Muscle of leg (tissue), 11 donors: ENCODE measurements around the gene ADARB2. TPM values are rescaled to one million over a fixed set of nuclear protein-coding genes. Genes with fewer than 3 reads are reported as not detected.

Experiments
- DNase-seq: peaks from one replicate; pipeline ENCODE4 v3.0.0; 2013
- H3K27ac ChIP-seq: one replicate; pipeline ENCODE4 v1.5.1; 2013; ENCODE audit warnings: mild to moderate bottlenecking, low read length, control low read depth
- H3K27me3 ChIP-seq: one replicate; pipeline ENCODE4 v1.6.1; 2013; ENCODE audit warnings: low read length; ENCODE audit not compliant: control insufficient read depth, insufficient read depth
- H3K36me3 ChIP-seq: one replicate; pipeline ENCODE4 v1.6.1; 2013; ENCODE audit warnings: low read length; ENCODE audit not compliant: control insufficient read depth, insufficient read depth
- H3K4me1 ChIP-seq: one replicate; pipeline ENCODE4 v1.6.1; 2013; ENCODE audit warnings: low read length; ENCODE audit not compliant: control insufficient read depth, insufficient read depth
- H3K4me3 ChIP-seq: one replicate; pipeline ENCODE4 v1.5.1; 2013; ENCODE audit warnings: low read length, control low read depth
- H3K9me3 ChIP-seq: replicated peaks from 2 replicates; pipeline ENCODE4 v1.6.1; 2013; ENCODE audit warnings: low read depth, low read length; ENCODE audit not compliant: control insufficient read depth
- WGBS: methylation state at CpG from one replicate; pipeline ENCODE4 v1.1.5; 2013; ENCODE audit warnings: missing lambda C conversion rate; ENCODE audit not compliant: insufficient coverage; 5-methylcytosine and 5-hydroxymethylcytosine counted together
- polyA plus RNA-seq, 8 donors: library from polyadenylated mRNA; unstranded; fragments of 120-200 nt; gene quantifications; one replicate each; pipeline versions ENCODE4 v1.2.1 to v1.2.3, GENCODE V29; 2013; ENCODE audit warnings: inconsistent platforms in 1 of 8, low replicate concordance in 1 of 8; ENCODE audit not compliant: insufficient read length in 8 of 8, insufficient read depth in 1 of 8
- total RNA-seq: library from RNA; stranded (reverse); fragments of 120-200 nt; gene quantifications from one replicate; pipeline ENCODE4 v1.2.4, GENCODE V29; 2013

ADARB2 gene
- total and polyA plus RNA-seq, 9 donors = 0.13 to 0.38 (median 0.23) TPM

GRCh38 chr10:1601406-1601805, 135.9 kb downstream of the ADARB2 start:
- H3K9me3 ChIP-seq = no peaks in the 10 kb centered on the region
- no peaks in the 10 kb centered on the region for H3K36me3 ChIP-seq
- no peaks in the 10 kb centered on the region for H3K4me1 ChIP-seq
- 53% methylated on average over 7 of the region's 10 CpGs for WGBS
- no peak overlapping the region for H3K4me3 ChIP-seq
- H3K27ac ChIP-seq = no peak overlapping the region
- peak; percentile 7 for DNase-seq
- H3K27me3 ChIP-seq = peaks cover 6% of the 10 kb centered on the region

DNA sequence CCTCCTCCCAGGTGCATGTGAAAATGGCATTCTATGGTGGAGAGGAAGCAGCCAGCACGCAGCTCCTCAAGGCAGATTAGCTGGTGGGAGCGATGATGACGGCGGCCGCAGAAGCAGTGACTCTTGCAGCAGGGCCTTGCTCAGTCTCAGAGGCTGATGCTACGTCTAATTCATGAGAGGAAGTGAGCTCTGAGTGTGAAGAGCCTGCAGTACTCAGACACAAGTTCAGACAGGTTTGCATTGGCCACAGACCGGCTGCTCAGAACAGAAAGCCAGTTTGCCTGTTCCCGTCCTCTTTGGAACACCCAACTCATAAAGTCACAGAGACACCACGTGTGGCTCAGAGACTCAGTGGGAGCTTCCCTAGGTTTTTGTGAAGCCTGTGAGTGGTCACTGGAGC, 136.5 kb downstream of the ADARB2 start:
- Histone ChIP-seq H3K4me1 (no peaks in the 10 kb centered on the region), H3K9me3 (no peaks in the 10 kb centered on the region), H3K36me3 (no peaks in the 10 kb centered on the region), H3K27ac (no peak overlapping the region), H3K4me3 (no peak overlapping the region), H3K27me3 (peaks cover 6% of the 10 kb centered on the region)
- WGBS = 66% methylated on average over 9 of the region's 9 CpGs
- no peak for DNase-seq

DNA sequence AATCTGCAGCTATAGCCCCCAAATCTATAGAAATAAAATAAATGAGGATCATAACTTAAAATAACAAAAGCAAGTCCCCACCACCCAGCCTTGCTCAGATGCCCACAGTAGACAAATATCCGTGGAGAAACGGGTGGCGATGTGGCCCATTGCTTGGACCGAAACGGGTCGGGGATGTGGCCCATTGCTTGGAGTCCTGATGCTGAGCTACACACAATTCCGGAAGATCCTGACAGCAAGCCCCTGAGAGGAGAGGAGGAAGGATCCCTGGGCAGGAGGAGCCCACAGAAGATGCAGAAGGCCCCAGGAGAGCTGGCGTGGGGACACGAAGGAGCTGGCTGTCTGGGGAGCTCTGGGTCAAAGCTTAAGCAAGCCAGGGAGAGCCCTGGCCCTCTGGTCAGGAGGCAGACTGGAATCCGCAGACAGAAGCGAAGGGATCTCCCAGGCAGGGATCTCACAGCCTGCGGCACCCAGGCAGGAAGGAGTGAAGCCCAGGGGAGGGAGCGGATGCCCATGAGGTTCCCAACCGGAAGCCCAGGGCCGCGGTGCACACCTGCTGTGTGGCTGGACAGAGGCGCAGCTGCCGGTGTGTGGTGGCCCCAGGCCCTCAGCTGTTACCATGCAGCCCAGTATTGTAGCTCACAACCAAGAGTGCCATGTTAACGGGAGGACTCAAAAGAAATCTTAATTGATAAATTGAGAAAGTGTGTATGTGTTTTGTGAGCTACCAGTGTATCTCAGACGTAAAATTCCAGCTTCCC, 138.8 kb downstream of the ADARB2 start:
- no peak for DNase-seq
- Histone ChIP-seq H3K4me3 (no peak overlapping the region), H3K36me3 (no peaks in the 10 kb centered on the region), H3K27me3 (peaks cover 3% of the 10 kb centered on the region), H3K9me3 (no peaks in the 10 kb centered on the region), H3K4me1 (no peaks in the 10 kb centered on the region), H3K27ac (no peak overlapping the region)
- 86% methylated on average over 17 of the region's 20 CpGs for WGBS

DNA sequence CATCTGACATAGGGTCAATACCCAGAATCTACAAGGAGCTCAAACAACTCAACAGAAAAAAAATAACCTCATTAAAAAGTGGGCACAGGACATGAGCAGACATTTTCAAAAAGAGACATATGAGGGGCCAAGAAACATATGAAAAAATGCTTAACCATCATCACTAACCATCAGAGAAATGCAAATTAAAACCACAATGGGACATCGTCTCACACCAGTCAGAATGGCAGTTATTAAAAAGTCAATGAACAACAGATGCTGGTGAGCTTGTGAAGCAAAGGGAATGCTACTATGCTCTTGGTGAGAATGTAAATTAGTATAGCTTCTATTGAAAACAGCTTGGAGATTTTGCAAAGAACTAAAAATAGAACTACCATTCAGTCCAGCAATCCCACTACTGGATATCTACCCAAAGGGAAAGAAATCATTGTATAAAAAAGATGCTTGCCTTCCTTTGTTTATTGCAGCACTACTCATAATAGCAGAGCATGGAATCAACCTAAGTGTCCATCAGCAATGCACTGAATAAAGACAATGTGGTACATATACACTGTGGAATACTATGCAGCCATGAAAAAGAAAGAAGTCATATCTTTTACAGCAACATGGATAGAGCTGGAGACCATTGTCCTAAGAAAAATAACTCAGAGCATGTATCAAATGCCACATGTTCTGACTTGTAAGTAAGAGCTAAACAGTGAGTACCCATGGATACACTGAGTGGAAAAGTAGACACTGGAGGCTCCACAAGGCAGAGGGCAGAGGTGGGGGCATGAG, 139.8 kb downstream of the ADARB2 start:
- Histone ChIP-seq H3K4me1 (no peaks in the 10 kb centered on the region), H3K27me3 (peaks cover 3% of the 10 kb centered on the region), H3K9me3 (no peaks in the 10 kb centered on the region), H3K4me3 (no peak overlapping the region), H3K36me3 (no peaks in the 10 kb centered on the region), H3K27ac (no peak overlapping the region)
- DNase-seq = no peak
- WGBS = no CpG with 5 or more reads among the region's 1 CpG

GRCh38 chr10:1596482-1597099, 140.7 kb downstream of the ADARB2 start:
- Histone ChIP-seq H3K27me3 (peaks cover 3% of the 10 kb centered on the region), H3K4me3 (no peak overlapping the region), H3K36me3 (no peaks in the 10 kb centered on the region), H3K4me1 (no peaks in the 10 kb centered on the region), H3K27ac (no peak overlapping the region), H3K9me3 (no peaks in the 10 kb centered on the region)
- 66% methylated on average over 11 of the region's 18 CpGs for WGBS
- no peak for DNase-seq

GRCh38 chr10:1595726-1596125, 141.6 kb downstream of the ADARB2 start:
- no peak overlapping the region for H3K27ac ChIP-seq
- H3K9me3 ChIP-seq = no peaks in the 10 kb centered on the region
- DNase-seq = no peak
- H3K27me3 ChIP-seq = peaks cover 5% of the 10 kb centered on the region
- H3K36me3 ChIP-seq = no peaks in the 10 kb centered on the region
- no peaks in the 10 kb centered on the region for H3K4me1 ChIP-seq
- no peak overlapping the region for H3K4me3 ChIP-seq
- WGBS = 40% methylated on average over 2 of the region's 5 CpGs

DNA sequence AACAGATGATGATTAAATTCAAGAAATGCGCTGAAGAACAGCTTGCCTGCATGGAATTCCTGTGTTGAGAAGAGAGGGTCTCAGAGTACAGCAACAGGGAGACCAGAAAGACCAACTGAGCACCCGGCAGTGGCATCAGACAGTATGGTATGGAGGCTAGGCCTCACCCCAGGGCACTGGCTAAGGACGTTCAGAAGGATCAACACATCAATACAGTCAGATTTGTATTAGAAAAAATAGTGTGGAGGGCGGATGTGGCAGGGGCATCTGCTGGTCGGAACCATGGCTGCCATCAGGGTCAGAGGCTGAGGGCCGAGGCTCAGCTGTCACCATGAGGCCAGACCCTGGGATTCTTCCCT, 142.1 kb downstream of the ADARB2 start:
- WGBS = 89% methylated on average over 3 of the region's 6 CpGs
- Histone ChIP-seq H3K9me3 (no peaks in the 10 kb centered on the region), H3K27ac (no peak overlapping the region), H3K27me3 (peaks cover 5% of the 10 kb centered on the region), H3K4me3 (no peak overlapping the region), H3K36me3 (no peaks in the 10 kb centered on the region), H3K4me1 (no peaks in the 10 kb centered on the region)
- DNase-seq = no peak

- Histone ChIP-seq H3K4me3 (no peak overlapping the region), H3K4me1 (no peaks in the 10 kb centered on the region), H3K36me3 (no peaks in the 10 kb centered on the region), H3K9me3 (no peaks in the 10 kb centered on the region), H3K27me3 (peaks cover 5% of the 10 kb centered on the region), H3K27ac (no peak overlapping the region)
- DNase-seq = peak; percentile 34
- WGBS = 54% methylated on average over 16 of the region's 20 CpGs
These were observed 142.7 kb downstream of the ADARB2 start for GRCh38 chr10:1594372-1595241.

DNA sequence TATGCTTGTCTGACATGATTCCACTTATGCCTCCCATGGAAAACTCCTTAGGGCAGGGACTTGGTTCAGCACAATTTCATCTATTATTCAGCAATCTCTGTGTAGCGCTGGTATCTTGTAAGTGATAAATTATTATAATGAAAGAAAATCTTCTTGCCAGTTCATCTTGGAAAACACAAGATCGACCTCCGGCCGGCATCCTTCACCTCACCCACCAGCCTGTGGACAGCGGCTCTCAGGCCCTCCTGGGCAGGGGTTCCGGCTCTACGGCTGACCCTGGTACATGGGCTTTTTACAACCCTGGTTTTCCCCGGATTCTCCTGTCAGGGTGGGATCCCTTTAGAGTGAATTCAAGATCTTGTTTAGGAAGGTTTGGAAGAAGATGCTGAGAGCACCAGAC, 145.6 kb downstream of the ADARB2 start:
- H3K27me3 ChIP-seq = peaks cover 5% of the 10 kb centered on the region
- no peaks in the 10 kb centered on the region for H3K4me1 ChIP-seq
- WGBS = 61% methylated on average over 2 of the region's 8 CpGs
- H3K4me3 ChIP-seq = no peak overlapping the region
- H3K36me3 ChIP-seq = no peaks in the 10 kb centered on the region
- no peak overlapping the region for H3K27ac ChIP-seq
- H3K9me3 ChIP-seq = no peaks in the 10 kb centered on the region
- no peak for DNase-seq
